SK-N-MC (cell line): ENCODE results near the gene TMEM135.
"Not testable (repeated sequence)": the region's sequence is repeated elsewhere in the genome, so short reads cannot be mapped to it uniquely, and the experiment has no call there.

ENCODE experiments used
- EZH2 ChIP-seq: fragments of 200-600 bp; sonication (generic); IDR thresholded peaks from one replicate; pipeline ENCODE4 v1.6.1; 2017; ENCODE audit warnings: antibody characterized with exemption
- POLR2AphosphoS5 ChIP-seq: IDR thresholded peaks from 2 replicates; pipeline ENCODE4 v1.6.1; 2012; ENCODE audit warnings: mild to moderate bottlenecking, low read depth, low read length, borderline replicate concordance

DNA sequence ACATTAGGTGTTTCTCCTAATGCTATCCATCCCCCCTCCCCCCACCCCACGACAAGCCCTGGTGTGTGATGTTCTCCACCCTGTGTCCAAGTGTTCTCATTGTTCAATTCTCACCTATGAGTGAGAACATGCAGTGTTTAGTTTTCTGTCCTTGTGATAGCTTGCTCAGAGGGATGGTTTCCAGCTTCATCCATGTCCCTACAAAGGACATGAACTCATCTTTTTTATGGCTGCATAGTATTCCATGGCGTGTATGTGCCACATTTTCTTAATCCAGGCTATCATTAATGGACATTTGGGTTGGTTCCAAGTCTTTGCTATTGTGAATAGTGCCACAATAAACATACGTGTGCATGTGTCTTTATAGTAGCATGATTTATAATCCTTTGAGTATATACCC is 69.6 kb downstream of the TMEM135 start:
- TF ChIP-seq POLR2AphosphoS5, EZH2: not testable (repeated sequence)
